GM19452 (cell line): Measurements from ENCODE around the gene RBP7.
"Not testable (repeated sequence)": the region's sequence is repeated elsewhere in the genome, so short reads cannot be mapped to it uniquely, and the experiment has no call there.

Experiments
- ATAC-seq: cut with Tn5 transposase; IDR thresholded peaks from one replicate; pipeline ENCODE4 v1.9.1; 2021; ENCODE audit not compliant: unreplicated experiment

Gene RBP7

GRCh38 chr1:10028956-10029500 lies 32.0 kb downstream of the RBP7 start:
- ATAC-seq: not testable (repeated sequence)

- ATAC-seq: no peak
These were observed 34.4 kb downstream of the RBP7 start for GRCh38 chr1:10031461-10031860.

- peak; percentile 96 for ATAC-seq
These were observed 35.7 kb downstream of the RBP7 start, which contains the start of gene UBE4B for GRCh38 chr1:10032590-10033358. Gene UBE4B (plus strand): TSS chr1:10032958. CDS start chr1:10033671, 713 bp downstream.

GRCh38 chr1:10033359-10033845 lies 36.4 kb downstream of the RBP7 start:
- ATAC-seq: no peak

- ATAC-seq: no peak
These were observed 45.7 kb downstream of the RBP7 start for GRCh38 chr1:10042746-10043145.

- no peak for ATAC-seq
These were observed 48.7 kb downstream of the RBP7 start for GRCh38 chr1:10045480-10046355.

- no peak for ATAC-seq
These were observed 49.5 kb downstream of the RBP7 start for GRCh38 chr1:10046356-10047085.

GRCh38 chr1:10048601-10049000 lies 51.6 kb downstream of the RBP7 start:
- ATAC-seq: no peak

- no peak for ATAC-seq
These were observed 53.6 kb downstream of the RBP7 start for GRCh38 chr1:10050611-10051010.

- ATAC-seq: no peak
These were observed 54.6 kb downstream of the RBP7 start for GRCh38 chr1:10051656-10052055.

GRCh38 chr1:10052347-10052746 lies 55.3 kb downstream of the RBP7 start:
- ATAC-seq: no peak

- ATAC-seq: no peak
These were observed 57.4 kb downstream of the RBP7 start for GRCh38 chr1:10054465-10054864.

GRCh38 chr1:10056599-10056987 lies 59.6 kb downstream of the RBP7 start:
- ATAC-seq: no peak

GRCh38 chr1:10057343-10057742 lies 60.3 kb downstream of the RBP7 start:
- no peak for ATAC-seq

- ATAC-seq: no peak
These were observed 60.8 kb downstream of the RBP7 start for GRCh38 chr1:10057796-10058195.

- ATAC-seq: no peak
These were observed 62.3 kb downstream of the RBP7 start for GRCh38 chr1:10059342-10059718.

GRCh38 chr1:10060311-10061100 lies 63.5 kb downstream of the RBP7 start:
- ATAC-seq: no peak

- no peak for ATAC-seq
These were observed 64.2 kb downstream of the RBP7 start for GRCh38 chr1:10061276-10061675.

- no peak for ATAC-seq
These were observed 66.8 kb downstream of the RBP7 start for GRCh38 chr1:10063878-10064277.
